ENCODE results near the gene PADI3.

The PADI3 gene

DNA sequence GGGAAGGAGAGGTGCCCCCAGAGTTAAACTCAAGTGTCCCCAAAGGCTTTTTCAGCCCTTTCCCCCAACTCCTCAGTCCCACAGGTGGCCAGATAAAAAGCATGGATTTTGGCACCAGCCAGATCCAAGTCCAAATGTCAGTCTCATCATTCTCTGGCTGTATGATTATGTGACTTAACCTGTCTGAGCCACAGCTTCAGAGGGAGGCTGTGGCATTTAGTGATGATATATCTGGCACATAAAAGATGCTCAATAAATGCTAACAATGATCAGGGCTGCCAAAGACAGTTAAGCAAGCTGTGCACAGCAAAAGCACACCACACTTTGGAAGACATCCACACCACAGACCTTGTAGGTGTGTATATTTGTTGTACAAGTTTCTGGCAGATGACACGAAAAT is 5.6 kb upstream of the PADI3 start:
- DNase-seq: no peak

DNA sequence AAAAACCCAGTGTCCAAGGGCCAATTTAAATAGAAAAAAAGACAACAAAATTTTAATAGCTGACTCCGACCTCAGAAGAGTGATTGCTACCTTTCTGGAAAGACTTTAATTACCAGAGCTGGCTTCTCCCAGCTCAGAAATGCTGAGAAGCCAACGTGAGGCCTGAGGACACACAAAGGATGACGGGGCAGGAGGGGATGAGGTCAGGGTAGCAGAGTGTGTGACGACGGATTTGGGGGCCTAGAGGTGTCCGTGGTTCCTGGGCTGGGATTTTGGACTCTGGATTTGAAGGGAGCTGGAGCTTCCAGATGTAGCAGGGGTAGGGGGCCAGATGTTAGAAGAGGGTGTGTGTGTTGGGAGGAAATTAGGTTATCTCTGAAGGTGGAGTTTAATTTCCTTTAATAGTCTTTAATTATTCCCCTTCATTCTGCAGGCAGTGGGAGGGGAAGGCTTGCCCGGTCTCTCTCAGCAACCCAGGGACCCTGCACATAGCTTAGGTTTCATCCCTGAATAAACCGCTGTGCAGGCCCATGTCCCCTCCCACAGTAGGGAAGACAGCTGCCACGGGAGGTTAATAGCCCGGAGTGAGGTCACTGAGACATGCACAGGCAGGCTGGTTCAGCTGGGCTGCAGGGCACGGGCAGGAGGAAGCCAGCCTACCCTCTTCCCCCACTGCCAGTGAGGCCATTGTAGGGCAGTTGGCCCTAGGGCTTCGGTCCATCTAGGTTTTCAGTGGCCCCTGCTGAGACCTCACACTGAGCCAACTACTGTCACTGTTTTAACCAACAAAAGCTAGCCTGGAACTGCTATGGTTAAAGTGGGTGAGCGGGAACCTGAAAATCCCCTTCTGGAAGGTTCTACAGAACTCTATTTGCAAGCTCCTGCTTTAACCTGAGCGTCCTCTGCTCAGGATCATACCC is 3.8 kb upstream of the PADI3 start:
- DNase-seq: no peak

GRCh38 chr1:17245816-17246325 is 3.0 kb upstream of the PADI3 start:
- DNase-seq: no peak

GRCh38 chr1:17246971-17247370 is 1.9 kb upstream of the PADI3 start:
- peak; percentile 13 for DNase-seq

GRCh38 chr1:17250601-17251000 is 1.7 kb downstream of the PADI3 start:
- DNase-seq: peak; percentile 34

- no peak for DNase-seq
These were observed 2.3 kb downstream of the PADI3 start for GRCh38 chr1:17251246-17251645.

- DNase-seq: no peak
These were observed 2.9 kb downstream of the PADI3 start for GRCh38 chr1:17251701-17252376.

DNA sequence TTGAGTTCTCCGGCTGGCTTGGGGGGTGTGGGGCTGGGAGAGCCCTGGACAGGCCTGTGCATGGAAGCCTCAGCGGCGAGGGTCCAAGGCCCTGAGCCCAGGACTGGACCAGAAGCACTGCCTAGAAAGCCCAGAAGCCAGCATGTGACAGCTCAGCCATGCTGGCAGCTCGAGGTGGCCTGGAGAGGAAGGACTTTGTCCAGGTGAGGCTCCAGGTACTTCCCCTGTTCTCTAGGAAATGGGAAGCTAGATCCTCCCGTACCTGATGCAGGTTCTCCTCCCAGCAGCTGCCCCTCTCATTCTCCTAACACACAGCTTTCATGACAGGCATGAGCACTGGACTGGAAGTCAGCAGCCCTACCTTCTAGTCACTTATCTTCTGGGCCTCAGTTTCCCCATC is 6.4 kb downstream of the PADI3 start:
- DNase-seq: no peak

DNA sequence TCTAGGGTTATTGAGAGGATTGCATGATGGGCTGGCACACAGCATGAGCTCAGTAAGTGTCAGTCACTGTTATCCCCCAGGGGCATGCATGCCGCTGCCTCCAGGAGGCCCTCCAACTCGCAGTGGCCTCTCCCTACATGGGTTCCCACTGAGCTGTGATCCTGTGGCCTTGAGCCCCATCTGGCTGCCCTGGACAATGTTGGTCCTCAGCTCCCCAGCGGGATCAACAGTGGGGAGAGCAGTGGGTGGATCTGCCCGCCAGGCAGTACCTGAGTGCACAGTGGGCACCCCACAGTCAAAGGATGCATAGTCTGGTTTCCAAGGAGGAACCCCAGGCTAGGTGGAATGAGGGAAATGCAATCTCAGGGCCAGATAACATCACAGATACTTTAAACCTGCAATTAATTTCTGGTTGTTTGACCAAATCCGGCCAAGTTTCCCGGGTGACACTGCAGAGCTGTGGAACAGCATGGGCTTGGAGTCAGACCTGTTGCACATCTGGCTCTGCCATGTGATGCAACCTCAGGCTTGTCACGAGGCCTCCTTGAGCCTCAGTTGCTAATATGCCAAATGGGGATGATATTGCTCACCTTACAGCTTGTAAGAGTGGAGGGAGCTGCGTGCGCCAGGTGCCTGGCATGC is 9.3 kb downstream of the PADI3 start:
- DNase-seq: no peak

DNA sequence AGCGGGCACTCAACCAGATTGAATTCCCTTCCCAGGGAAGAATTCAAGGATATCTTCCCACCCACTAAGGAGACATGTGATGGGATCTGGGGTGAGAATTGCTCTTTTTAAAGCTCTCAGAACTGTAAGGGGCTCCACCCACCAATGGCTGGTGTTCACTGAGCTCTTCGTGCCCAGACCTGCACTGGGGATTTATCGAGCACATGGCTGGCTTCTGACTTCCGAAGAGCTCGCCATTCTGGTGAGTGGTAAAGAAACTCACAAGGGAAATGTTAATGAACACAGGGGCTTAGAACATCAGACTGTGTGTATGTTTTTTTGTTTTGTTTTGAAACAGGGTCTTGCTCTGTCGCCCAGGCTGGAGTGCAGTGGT is 9.8 kb downstream of the PADI3 start:
- no peak for DNase-seq

DNA sequence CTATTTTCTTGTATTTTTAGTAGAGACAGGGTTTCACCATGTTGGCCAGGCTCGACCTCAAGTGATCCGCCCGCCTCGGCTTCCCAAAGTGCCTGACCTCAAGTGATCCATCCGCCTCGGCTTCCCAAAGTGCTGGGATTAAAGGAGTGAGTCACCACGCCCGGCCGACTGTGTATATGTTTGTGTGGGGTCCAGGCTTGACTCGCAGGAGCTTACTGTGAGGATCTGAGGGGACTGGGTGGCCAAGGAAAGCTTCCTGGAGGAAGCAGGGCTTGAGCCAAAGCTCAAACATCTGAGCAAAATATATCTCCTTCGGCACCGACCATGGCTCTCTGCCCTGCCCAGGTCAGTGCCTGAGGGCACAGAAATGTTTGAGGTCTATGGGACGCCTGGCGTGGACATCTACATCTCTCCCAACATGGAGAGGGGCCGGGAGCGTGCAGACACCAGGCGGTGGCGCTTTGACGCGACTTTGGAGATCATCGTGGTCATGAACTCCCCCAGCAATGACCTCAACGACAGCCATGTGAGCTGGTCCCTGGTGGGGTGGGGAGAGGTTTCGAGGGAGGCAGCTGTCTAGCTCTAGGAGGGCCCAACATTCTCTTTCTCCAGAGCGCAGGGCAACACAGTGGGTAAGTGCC is 10.5 kb downstream of the PADI3 start:
- no peak for DNase-seq

DNA sequence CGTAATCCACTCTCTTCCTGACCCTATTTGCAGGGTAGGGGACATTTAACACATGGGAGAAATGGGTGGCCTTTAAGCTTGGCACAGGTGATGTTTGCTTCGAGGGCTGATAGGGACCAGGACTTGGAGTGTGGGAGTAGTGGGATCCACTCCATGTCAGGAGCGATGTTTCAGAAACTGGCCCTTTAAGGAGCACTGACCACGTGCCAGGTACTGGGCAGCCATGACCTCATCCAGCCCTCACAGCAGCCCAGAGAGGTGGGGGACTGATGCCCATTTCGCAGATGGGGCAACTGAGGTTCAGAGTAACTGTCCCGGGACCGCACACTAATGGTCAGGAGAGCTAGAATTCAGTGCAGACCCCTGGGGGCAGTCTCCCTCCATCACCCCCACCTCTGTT is 11.4 kb downstream of the PADI3 start:
- no peak for DNase-seq

GRCh38 chr1:17260738-17261137 is 11.8 kb downstream of the PADI3 start:
- no peak for DNase-seq

DNA sequence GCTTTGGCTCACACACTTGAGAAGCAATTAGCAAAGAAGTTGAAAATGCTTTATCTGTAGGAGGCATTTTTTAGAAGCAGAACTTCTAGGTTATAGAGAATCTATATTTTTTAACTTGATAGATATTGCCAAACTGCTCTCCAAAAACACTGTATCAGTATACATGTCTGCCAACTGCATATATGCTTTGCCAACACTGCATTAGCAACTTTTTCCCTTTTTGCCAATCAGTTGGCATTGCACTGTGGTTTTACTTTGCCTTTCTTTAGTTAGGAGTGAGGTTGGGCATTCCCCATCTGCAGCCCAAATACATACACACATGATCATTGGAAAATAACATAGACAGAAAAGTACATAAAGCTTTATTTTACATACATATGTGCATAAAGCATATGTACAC is 15.0 kb downstream of the PADI3 start:
- DNase-seq: no peak

GRCh38 chr1:17264470-17264869 is 15.6 kb downstream of the PADI3 start:
- DNase-seq: no peak

DNA sequence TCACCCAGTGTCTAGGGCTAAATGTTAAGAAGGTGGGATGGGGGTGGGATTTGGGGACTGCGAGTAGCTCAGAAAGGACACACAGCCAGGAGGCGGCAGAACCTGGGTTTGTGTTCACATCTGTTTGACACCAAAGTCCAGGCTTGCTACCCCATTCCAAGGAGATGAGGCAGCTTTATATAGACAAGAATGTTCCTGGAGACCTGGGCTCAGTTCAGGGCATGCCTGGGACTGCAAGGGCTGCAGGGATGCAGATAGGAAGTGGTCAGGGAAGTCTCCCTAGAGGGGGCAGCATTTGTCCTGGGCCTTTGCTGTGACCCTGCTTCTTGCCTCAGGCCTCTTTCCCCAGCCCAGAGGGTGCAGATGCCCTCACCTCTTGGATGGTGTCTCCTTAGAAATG is 16.3 kb downstream of the PADI3 start:
- no peak for DNase-seq

GRCh38 chr1:17265950-17266349 is 17.1 kb downstream of the PADI3 start:
- no peak for DNase-seq

- no peak for DNase-seq
These were observed 22.2 kb downstream of the PADI3 start for GRCh38 chr1:17270891-17271765.

GRCh38 chr1:17272066-17272465 is 23.2 kb downstream of the PADI3 start:
- DNase-seq: no peak

GRCh38 chr1:17272646-17273045 is 23.7 kb downstream of the PADI3 start:
- no peak for DNase-seq

DNA sequence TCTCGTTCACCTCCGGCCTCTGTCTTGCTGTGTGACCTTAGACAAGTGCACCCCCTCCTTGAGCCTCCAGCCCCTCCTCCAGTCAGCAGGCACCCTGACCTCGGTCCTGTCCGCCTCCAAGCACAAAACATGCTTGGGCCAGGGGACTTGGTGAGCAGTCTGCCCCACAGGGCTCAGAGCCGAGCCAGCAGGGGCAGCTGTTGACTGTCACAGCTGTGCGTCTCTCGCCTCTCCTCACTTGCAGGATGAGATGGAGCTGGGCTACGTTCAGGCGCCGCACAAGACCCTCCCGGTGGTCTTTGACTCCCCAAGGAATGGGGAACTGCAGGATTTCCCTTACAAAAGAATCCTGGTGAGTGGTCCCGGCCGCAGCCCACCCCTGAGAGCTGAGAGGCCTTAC is 24.2 kb downstream of the PADI3 start:
- no peak for DNase-seq

Data from suppressor macrophage treated with lipopolysaccharide for 4 hours (primary cell).